Measurements from ENCODE around the gene RNF17. TPM values are rescaled to one million over a fixed set of nuclear protein-coding genes. Genes with fewer than 3 reads are reported as not detected.
"Not testable (repeated sequence)": the region's sequence is repeated elsewhere in the genome, so short reads cannot be mapped to it uniquely, and the experiment has no call there.

Gene RNF17
- total RNA-seq, 1 donor from 2014 or later: not detected

- Histone ChIP-seq H3K4me1 (no peaks in the 10 kb centered on the region), H3K36me3 (no peaks in the 10 kb centered on the region), H3K4me3 (no peak overlapping the region), H3K27ac (no peak overlapping the region), H3K9me3 (no peaks in the 10 kb centered on the region), H3K27me3 (no peaks in the 10 kb centered on the region)
- intact Hi-C loops (cut with DNase I): no loop called here
- TF ChIP-seq POLR2A (IDR thresholded peaks at IDR 0.05) (no peak), CTCF (IDR thresholded peaks at IDR 0.05) (no peak), POLR2AphosphoS5 (IDR thresholded peaks at IDR 0.05; ENCODE audit: insufficient read depth in 1 of 2, low read depth in 1 of 2) (no peak)
- DNase-seq (ENCODE audit: extremely low spot score in 2 of 2): no peak
Measured at GRCh38 chr13:24784319-24784718, 20.4 kb downstream of the RNF17 start.

GRCh38 chr13:24788538-24788937, 24.6 kb downstream of the RNF17 start:
- H3K36me3 ChIP-seq: no peaks in the 10 kb centered on the region
- no peak overlapping the region for H3K27ac ChIP-seq
- no peaks in the 10 kb centered on the region for H3K9me3 ChIP-seq
- no peaks in the 10 kb centered on the region for H3K27me3 ChIP-seq
- DNase-seq (ENCODE audit: extremely low spot score in 2 of 2): no peak
- H3K4me3 ChIP-seq: no peak overlapping the region
- intact Hi-C loops (cut with DNase I): no loop called here
- H3K4me1 ChIP-seq: no peaks in the 10 kb centered on the region
- TF ChIP-seq POLR2A (IDR thresholded peaks at IDR 0.05) (no peak), CTCF (IDR thresholded peaks at IDR 0.05) (no peak), POLR2AphosphoS5 (IDR thresholded peaks at IDR 0.05; ENCODE audit: insufficient read depth in 1 of 2, low read depth in 1 of 2) (no peak)

DNA sequence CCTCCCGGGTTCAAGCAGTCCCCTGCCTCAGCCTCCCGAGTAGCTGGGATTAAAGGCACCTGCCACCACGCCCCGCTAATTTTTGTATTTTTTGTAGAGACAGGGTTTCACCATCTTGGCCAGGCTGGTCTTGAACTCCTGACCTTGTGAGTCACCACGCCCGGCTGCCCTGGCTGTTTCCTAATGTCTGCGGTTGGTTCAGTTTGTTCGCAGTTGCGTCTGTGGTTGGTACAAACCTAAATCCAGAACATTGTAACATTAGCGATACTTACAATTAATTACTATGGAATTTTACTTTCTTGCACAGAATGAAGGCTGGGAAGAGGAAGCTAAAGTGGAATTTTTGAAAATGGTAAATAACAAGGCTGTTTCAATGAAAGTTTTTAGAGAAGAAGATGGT, 38.1 kb downstream of the RNF17 start:
- H3K9me3 ChIP-seq: no peaks in the 10 kb centered on the region
- no peak overlapping the region for H3K4me3 ChIP-seq
- no peak for DNase-seq (ENCODE audit: extremely low spot score in 2 of 2)
- intact Hi-C loops (cut with DNase I): no loop called here
- H3K4me1 ChIP-seq: no peaks in the 10 kb centered on the region
- H3K27ac ChIP-seq: no peak overlapping the region
- H3K36me3 ChIP-seq: no peaks in the 10 kb centered on the region
- TF ChIP-seq CTCF (IDR thresholded peaks at IDR 0.05): no peak
- no peaks in the 10 kb centered on the region for H3K27me3 ChIP-seq

- TF ChIP-seq POLR2A (IDR thresholded peaks at IDR 0.05) (no peak), CTCF (IDR thresholded peaks at IDR 0.05) (no peak), POLR2AphosphoS5 (IDR thresholded peaks at IDR 0.05; ENCODE audit: insufficient read depth in 1 of 2, low read depth in 1 of 2) (no peak)
- no peaks in the 10 kb centered on the region for H3K36me3 ChIP-seq
- no peaks in the 10 kb centered on the region for H3K4me1 ChIP-seq
- H3K9me3 ChIP-seq: no peaks in the 10 kb centered on the region
- no peak overlapping the region for H3K27ac ChIP-seq
- no peaks in the 10 kb centered on the region for H3K27me3 ChIP-seq
- no peak for DNase-seq (ENCODE audit: extremely low spot score in 2 of 2)
- intact Hi-C loops (cut with DNase I): no loop called here
- no peak overlapping the region for H3K4me3 ChIP-seq
Measured at GRCh38 chr13:24821207-24821606, 57.2 kb downstream of the RNF17 start.

- Histone ChIP-seq H3K27ac (no peak overlapping the region), H3K9me3 (no peaks in the 10 kb centered on the region), H3K4me1 (no peaks in the 10 kb centered on the region), H3K4me3 (no peak overlapping the region), H3K27me3 (no peaks in the 10 kb centered on the region), H3K36me3 (no peaks in the 10 kb centered on the region)
- TF ChIP-seq POLR2A (IDR thresholded peaks at IDR 0.05) (no peak), CTCF (IDR thresholded peaks at IDR 0.05) (no peak), POLR2AphosphoS5 (IDR thresholded peaks at IDR 0.05; ENCODE audit: insufficient read depth in 1 of 2, low read depth in 1 of 2) (no peak)
- no peak for DNase-seq (ENCODE audit: extremely low spot score in 2 of 2)
- intact Hi-C loops (cut with DNase I): no loop called here
Measured at GRCh38 chr13:24822640-24823039, 58.7 kb downstream of the RNF17 start.

- H3K27me3 ChIP-seq; DNase-seq (ENCODE audit: extremely low spot score in 2 of 2); H3K36me3 ChIP-seq; H3K9me3 ChIP-seq; H3K4me3 ChIP-seq; H3K4me1 ChIP-seq; intact Hi-C loops (cut with DNase I); H3K27ac ChIP-seq: not testable (repeated sequence)
Measured at GRCh38 chr13:24823122-24823710, 59.2 kb downstream of the RNF17 start.

Data from vagina (tissue), 2 donors.